Measurements from ENCODE around the gene CHAMP1.

GRCh38 chr13:114310956-114311355 is 3.3 kb upstream of the CHAMP1 start:
- TF ChIP-seq CTCF (IDR thresholded peaks at IDR 0.05; ENCODE audit: low read depth, low read length) (no peak), EZH2phosphoT487 (IDR thresholded peaks at IDR 0.05; ENCODE audit: low read depth) (no peak)

Measured in OCI-LY3 (cell line).